HEK293T (cell line): ENCODE measurements around the gene TPO.

Experiments used
- BHLHE40 ChIP-seq: fragments of 450-650 bp; IDR thresholded peaks from 2 replicates; pipeline ENCODE4 v1.6.1; 2016; ENCODE audit warnings: mild to moderate bottlenecking, moderate library complexity, borderline replicate concordance
- CTBP1 ChIP-seq: fragments of 450-650 bp; IDR thresholded peaks from 2 replicates; pipeline ENCODE4 v1.6.1; 2016; ENCODE audit warnings: borderline replicate concordance
- FOXK2 ChIP-seq: fragments of 450-650 bp; IDR thresholded peaks from 2 replicates; pipeline ENCODE4 v1.6.1; 2016; ENCODE audit warnings: mild to moderate bottlenecking
- SP1 ChIP-seq: fragments of 450-650 bp; IDR thresholded peaks from 2 replicates; pipeline ENCODE4 v1.6.1; 2017

DNA sequence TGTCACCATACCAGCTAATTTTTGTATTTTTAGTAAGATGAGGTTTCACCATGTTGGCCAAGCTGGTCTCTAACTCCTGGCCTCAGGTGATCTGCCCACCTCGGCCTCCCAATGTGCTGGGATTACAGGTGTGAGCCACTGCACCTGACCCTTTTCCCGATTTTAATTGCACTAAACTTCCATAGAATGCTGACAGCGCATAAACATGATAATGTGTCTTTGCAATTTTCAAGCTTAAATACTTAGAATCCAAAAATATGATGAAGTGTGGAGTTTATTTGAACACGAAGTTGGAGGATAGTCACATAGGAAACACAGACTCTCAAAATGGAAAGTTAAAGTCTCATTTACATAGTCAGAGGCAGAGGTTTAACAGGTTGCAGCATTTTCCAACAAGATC, 138.6 kb downstream of the TPO start:
- TF ChIP-seq FOXK2 = no peak
- TF ChIP-seq BHLHE40 = no peak
- TF ChIP-seq SP1 = no peak
- TF ChIP-seq CTBP1 = no peak
